GM10266 (cell line): ENCODE data around the gene FCRL1.

Experiments
- DNase-seq: peaks from one replicate; pipeline ENCODE4 v3.0.0; 2012; ENCODE audit errors: extremely low spot score
- TF ChIP-seq, protein P1 (sequence below): IDR thresholded peaks from 2 replicates; pipeline ENCODE4 v1.5.1; 2012; ENCODE audit warnings: mild to moderate bottlenecking, low read depth; ENCODE audit not compliant: control insufficient read depth, insufficient read depth; ENCODE audit errors: missing control alignments

Gene FCRL1

DNA sequence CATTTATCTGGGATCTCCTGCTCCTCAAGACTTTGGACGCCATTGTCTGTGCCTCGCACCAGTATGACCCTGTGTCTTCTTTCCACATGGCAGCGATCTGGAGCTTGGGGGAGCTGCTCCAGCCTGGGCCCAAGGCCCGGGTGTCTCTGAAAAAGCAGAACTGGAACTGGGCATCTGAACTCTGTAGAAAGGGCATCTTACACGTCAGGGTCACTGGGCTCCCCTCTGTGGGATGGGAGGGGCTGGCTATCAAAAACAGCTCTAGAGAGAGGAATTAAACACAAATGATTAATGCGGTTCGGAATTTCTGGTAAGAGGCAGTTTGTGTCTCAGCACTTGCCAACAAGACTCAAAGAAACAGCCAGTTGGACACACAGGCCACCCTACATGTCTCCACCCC lies 16.1 kb downstream of the FCRL1 start:
- TF ChIP-seq, protein P1, sequence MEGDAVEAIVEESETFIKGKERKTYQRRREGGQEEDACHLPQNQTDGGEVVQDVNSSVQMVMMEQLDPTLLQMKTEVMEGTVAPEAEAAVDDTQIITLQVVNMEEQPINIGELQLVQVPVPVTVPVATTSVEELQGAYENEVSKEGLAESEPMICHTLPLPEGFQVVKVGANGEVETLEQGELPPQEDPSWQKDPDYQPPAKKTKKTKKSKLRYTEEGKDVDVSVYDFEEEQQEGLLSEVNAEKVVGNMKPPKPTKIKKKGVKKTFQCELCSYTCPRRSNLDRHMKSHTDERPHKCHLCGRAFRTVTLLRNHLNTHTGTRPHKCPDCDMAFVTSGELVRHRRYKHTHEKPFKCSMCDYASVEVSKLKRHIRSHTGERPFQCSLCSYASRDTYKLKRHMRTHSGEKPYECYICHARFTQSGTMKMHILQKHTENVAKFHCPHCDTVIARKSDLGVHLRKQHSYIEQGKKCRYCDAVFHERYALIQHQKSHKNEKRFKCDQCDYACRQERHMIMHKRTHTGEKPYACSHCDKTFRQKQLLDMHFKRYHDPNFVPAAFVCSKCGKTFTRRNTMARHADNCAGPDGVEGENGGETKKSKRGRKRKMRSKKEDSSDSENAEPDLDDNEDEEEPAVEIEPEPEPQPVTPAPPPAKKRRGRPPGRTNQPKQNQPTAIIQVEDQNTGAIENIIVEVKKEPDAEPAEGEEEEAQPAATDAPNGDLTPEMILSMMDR, result no peak
- DNase-seq, result no peak

DNA sequence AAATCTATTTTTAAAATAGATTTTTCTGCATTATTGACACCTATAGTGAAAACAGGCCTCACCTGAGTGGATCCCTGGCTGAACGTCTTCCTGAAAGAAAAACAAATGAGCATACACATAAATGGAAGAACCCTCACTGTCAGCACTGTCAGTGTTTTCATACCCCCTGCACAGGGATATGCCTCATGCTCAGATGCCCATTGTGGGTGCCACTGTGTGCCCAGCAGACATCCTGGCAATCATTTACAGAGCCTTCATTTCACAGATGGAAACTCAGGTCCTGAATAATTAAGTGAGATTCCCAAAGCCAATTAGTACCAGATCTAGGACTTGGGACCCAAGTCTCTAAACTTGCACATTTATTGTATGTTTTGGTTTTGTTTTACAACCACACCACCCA lies 19.9 kb downstream of the FCRL1 start:
- TF ChIP-seq, protein P1, result no peak
- DNase-seq, result no peak

DNA sequence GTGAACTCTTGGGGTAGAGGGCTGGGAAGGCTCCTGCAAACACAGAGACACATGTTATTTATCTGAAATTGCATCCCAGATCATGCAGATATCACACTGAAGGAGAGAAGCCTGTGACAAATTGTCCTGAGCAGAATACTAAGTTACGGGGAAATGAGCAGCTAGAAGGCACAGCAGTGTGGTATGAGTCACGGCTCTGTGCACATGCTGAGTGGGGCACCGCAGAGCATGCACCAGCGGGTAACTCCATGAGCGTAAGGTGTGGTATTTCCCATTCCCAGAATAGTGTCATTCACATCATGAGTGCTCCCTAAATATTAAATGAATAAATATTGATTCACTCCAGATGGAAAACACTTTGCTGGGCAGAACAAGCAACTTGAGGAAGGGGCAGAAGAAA lies 21.7 kb downstream of the FCRL1 start:
- TF ChIP-seq, protein P1, result no peak
- DNase-seq, result no peak

GRCh38 chr1:157785248-157785647 lies 34.7 kb downstream of the FCRL1 start:
- no peak for DNase-seq

DNA sequence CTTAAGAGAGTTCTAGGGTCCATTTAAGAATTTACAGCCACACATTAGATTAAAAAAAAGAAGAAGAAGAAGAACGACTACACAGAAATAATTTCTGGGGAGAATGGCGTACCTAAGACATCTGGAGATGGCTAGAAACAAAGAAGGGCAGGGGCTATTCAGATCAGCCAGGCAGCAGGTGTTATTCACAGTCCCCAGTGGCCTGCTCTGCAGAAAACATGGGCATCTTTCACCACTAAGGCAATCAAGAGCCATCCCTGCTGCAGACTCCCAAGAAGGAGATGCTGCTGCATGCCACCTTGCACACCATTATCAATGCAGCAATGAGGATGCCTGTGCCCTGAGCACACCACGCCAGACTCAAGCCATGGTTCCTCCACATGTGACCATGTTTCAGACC lies 35.1 kb downstream of the FCRL1 start:
- DNase-seq, result no peak
- TF ChIP-seq, protein P1, result no peak

More at GRCh38 chr1:157785248-157785647, 34.7 kb downstream of the FCRL1 start:
- TF ChIP-seq, protein P1, result no peak

DNA sequence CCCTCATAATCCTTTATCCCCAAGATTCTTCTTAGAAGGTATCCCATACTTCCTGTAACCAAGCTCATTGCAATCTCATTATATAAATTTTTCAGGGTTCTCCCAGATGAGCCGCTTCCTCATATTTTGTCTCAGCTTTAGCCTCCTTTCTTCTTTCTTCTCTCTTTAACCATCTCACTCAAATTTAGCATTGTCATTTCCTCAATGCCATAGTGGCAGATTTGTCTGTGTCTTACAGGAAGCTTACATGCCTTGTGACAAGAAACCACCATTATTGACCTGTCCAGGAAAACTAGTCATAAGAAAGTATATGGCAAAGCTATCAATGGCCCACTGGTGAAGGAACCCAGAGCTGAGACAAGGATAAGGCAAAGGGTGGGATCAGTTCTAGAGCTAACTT lies 37.0 kb downstream of the FCRL1 start:
- DNase-seq, result no peak
- TF ChIP-seq, protein P1, result no peak

- no peak for DNase-seq
- TF ChIP-seq, protein P1, result no peak
Measured at GRCh38 chr1:157781048-157781447, 38.9 kb downstream of the FCRL1 start.
